ENCODE data around the gene SNX11. TPM values are rescaled to one million over a fixed set of nuclear protein-coding genes. Genes with fewer than 3 reads are reported as not detected.
A peak's percentile ranks its signal among the peaks of the same experiment; 100 is the strongest.
"Not testable (repeated sequence)": the region's sequence is repeated elsewhere in the genome, so short reads cannot be mapped to it uniquely, and the experiment has no call there.

The SNX11 gene
- total RNA-seq, 1 donor from 2014 or later = 145 TPM

DNA sequence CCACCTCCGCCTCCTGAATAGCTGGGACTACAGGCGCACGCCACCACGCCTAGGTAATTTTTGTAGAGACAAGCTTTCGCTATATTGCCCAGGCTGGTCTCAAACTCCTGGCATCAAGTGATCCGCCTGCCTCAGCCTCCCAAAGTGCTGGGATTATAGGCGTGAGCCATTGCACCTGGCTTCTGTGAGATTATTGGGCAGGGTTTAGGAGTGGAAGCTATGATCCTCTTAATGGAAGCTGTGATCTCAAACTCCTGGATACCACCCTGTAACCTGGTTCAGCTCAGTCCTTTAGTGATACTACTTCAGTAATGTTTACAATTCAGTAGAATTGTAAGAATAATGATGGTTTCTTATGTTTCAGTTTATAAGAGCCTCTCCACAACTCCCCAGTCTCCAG is 45.3 kb upstream of the SNX11 start:
- intact Hi-C loops (cut with micrococcal nuclease) = no loop called here
- POLR2A ChIA-PET = interaction anchor here (0.7 kb wide), 1 partner anchor 19 kb away, joined by 3 read pairs; no protein-coding TSS in a partner anchor

DNA sequence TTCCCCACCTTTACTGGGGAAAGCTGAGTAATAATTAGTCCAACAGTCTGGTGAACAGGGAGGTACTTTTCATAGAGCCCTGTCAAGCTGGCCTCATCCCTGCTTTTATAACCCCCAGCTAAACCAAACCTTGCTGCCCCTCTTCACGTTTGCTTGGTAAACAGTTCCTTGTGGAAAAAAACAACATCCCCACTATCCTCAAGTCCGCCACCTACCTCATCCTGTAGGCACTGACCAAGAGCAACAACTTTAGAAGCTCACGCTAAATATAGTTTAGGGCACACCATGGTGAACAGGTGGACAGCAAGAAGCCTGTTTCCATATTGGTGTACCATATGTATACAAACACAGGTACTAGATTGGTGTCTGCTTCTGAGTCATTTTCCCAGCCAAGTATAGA is 42.9 kb upstream of the SNX11 start:
- TF ChIP-seq, protein P1, sequence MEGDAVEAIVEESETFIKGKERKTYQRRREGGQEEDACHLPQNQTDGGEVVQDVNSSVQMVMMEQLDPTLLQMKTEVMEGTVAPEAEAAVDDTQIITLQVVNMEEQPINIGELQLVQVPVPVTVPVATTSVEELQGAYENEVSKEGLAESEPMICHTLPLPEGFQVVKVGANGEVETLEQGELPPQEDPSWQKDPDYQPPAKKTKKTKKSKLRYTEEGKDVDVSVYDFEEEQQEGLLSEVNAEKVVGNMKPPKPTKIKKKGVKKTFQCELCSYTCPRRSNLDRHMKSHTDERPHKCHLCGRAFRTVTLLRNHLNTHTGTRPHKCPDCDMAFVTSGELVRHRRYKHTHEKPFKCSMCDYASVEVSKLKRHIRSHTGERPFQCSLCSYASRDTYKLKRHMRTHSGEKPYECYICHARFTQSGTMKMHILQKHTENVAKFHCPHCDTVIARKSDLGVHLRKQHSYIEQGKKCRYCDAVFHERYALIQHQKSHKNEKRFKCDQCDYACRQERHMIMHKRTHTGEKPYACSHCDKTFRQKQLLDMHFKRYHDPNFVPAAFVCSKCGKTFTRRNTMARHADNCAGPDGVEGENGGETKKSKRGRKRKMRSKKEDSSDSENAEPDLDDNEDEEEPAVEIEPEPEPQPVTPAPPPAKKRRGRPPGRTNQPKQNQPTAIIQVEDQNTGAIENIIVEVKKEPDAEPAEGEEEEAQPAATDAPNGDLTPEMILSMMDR (IDR thresholded peaks at IDR 0.05) = no peak
- H3K4me3 Mint-ChIP-seq = no peak overlapping the region
- intact Hi-C loops (cut with micrococcal nuclease) = no loop called here
- no peaks in the 10 kb centered on the region for H3K9me3 Mint-ChIP-seq
- ATAC-seq (ENCODE audit: low read depth) (no peak), DNase-seq (no peak)
- CTCF ChIA-PET = interaction anchor here (1.1 to 2.9 kb wide), 4 partner anchors 8 to 65 kb away, joined by 3 to 9 read pairs (median 5); no protein-coding TSS in a partner anchor
- H3K4me1 Mint-ChIP-seq = peaks cover 1% of the 10 kb centered on the region
- H3K36me3 Mint-ChIP-seq (ENCODE audit: low read depth) = peaks cover 73% of the 10 kb centered on the region
- POLR2A ChIA-PET = interaction anchor here (0.9 kb wide), 1 partner anchor 9 kb away, joined by 4 read pairs; no protein-coding TSS in a partner anchor
- H3K27me3 Mint-ChIP-seq = no peaks in the 10 kb centered on the region
- peak overlapping the region; percentile 31 for H3K27ac Mint-ChIP-seq

More for the DNA sequence above, 45.3 kb upstream of the SNX11 start:
- Mint-ChIP-seq H3K36me3 (ENCODE audit: low read depth) (peaks cover 84% of the 10 kb centered on the region), H3K4me1 (peaks cover 5% of the 10 kb centered on the region), H3K27ac (no peak overlapping the region), H3K27me3 (no peaks in the 10 kb centered on the region), H3K4me3 (no peak overlapping the region), H3K9me3 (no peaks in the 10 kb centered on the region)
- CTCF ChIA-PET = interaction anchor here (0.9 kb wide), 1 partner anchor 11 kb away, joined by 3 read pairs; no protein-coding TSS in a partner anchor
- DNase-seq (no peak), ATAC-seq (ENCODE audit: low read depth) (no peak)
- TF ChIP-seq, protein P1 (IDR thresholded peaks at IDR 0.05) = no peak

DNA sequence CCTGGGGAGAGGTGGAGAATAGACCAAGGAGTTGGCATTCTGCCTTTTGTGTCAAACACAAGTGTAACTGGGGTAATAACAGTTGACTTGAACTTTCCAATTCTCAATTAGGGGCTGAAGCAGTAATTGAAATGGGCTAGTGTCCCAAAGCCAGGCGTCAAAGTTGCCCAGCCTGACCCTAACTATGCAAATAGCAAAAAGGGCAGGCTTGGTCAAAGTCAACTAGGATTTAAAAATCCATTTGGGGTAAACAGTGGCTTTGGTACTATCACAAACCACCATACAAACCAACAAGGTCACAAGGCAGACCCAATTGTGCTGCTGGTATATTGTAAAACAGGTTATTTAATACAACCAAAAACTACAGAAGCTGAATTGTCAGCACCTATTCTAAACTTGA is 41.4 kb upstream of the SNX11 start:
- Mint-ChIP-seq H3K27ac (no peak overlapping the region), H3K36me3 (ENCODE audit: low read depth) (peaks cover 68% of the 10 kb centered on the region), H3K27me3 (no peaks in the 10 kb centered on the region), H3K9me3 (no peaks in the 10 kb centered on the region), H3K4me3 (no peak overlapping the region), H3K4me1 (no peaks in the 10 kb centered on the region)
- ChIA-PET CTCF (interaction anchor here (1.0 to 2.9 kb wide), 2 partner anchors 10 to 63 kb away, joined by 3 to 7 read pairs; no protein-coding TSS in a partner anchor), POLR2A (interaction anchor here (2.1 kb wide), 1 partner anchor 11 kb away, joined by 11 read pairs; no protein-coding TSS in a partner anchor)
- intact Hi-C loops (cut with micrococcal nuclease) = no loop called here
- no peak for DNase-seq
- no peak for ATAC-seq (ENCODE audit: low read depth)
- TF ChIP-seq, protein P1 (IDR thresholded peaks at IDR 0.05) = no peak

DNA sequence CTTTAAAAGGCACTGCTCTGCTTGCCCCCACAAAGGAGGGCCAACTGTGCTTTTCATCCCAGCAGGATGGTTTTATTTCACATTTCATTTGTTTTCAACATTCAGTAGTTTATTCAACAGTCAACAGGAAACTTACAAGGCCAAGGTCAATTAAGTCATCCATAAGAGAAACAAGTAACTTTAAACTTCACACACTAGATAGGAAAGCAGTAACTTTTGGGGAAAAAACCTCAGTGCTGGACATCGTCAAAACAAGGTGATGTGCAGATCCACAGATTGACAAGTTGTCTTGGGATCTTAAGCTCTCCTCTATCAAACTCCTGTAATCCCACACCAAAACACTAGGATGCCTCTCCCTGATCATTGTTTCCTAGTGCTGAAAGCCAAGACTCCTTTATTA is 40.9 kb upstream of the SNX11 start:
- H3K27ac Mint-ChIP-seq = peak overlapping the region; percentile 13
- TF ChIP-seq, protein P1 (IDR thresholded peaks at IDR 0.05) = no peak
- no peaks in the 10 kb centered on the region for H3K9me3 Mint-ChIP-seq
- intact Hi-C loops (cut with micrococcal nuclease) = no loop called here
- no peak overlapping the region for H3K4me3 Mint-ChIP-seq
- H3K36me3 Mint-ChIP-seq (ENCODE audit: low read depth) = peaks cover 68% of the 10 kb centered on the region
- DNase-seq = no peak
- POLR2A ChIA-PET = interaction anchor here (0.7 to 2.1 kb wide), 2 partner anchors 11 to 18 kb away, joined by 3 to 11 read pairs; no protein-coding TSS in a partner anchor
- CTCF ChIA-PET = interaction anchor here (1.0 to 2.9 kb wide), 2 partner anchors 10 to 63 kb away, joined by 3 to 7 read pairs; no protein-coding TSS in a partner anchor
- no peaks in the 10 kb centered on the region for H3K27me3 Mint-ChIP-seq
- ATAC-seq (ENCODE audit: low read depth) = no peak
- no peaks in the 10 kb centered on the region for H3K4me1 Mint-ChIP-seq

DNA sequence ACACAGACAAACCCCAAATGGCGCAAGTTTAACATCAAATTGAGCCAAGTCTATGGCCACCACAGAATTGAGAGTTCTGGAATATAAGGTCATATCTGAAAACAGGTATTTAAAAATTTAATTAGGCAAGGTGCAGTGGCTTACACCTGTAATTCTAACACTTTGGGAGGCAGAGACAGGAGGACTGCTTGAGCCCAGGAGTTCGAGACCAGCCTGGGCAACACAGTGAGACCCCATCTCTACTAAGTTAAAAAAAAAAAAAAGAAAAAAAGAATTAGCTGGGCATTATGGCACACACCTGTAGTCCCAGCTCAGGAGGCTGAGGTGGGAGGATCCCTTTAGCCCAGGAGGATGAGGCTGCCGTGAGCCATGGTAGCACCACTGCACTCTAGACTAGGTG is 40.3 kb upstream of the SNX11 start:
- TF ChIP-seq, protein P1 (IDR thresholded peaks at IDR 0.05) = no peak
- Mint-ChIP-seq H3K27ac (no peak overlapping the region), H3K4me3 (no peak overlapping the region), H3K27me3 (no peaks in the 10 kb centered on the region), H3K36me3 (ENCODE audit: low read depth) (peaks cover 66% of the 10 kb centered on the region), H3K4me1 (no peaks in the 10 kb centered on the region), H3K9me3 (no peaks in the 10 kb centered on the region)
- ATAC-seq (ENCODE audit: low read depth) (no peak), DNase-seq (no peak)
- CTCF ChIA-PET = interaction anchor here (1.0 to 2.9 kb wide), 3 partner anchors 11 to 62 kb away, joined by 3 to 7 read pairs (median 6); no protein-coding TSS in a partner anchor
- POLR2A ChIA-PET = interaction anchor here (0.7 to 2.1 kb wide), 2 partner anchors 12 to 18 kb away, joined by 3 to 11 read pairs; no protein-coding TSS in a partner anchor
- intact Hi-C loops (cut with micrococcal nuclease) = no loop called here

DNA sequence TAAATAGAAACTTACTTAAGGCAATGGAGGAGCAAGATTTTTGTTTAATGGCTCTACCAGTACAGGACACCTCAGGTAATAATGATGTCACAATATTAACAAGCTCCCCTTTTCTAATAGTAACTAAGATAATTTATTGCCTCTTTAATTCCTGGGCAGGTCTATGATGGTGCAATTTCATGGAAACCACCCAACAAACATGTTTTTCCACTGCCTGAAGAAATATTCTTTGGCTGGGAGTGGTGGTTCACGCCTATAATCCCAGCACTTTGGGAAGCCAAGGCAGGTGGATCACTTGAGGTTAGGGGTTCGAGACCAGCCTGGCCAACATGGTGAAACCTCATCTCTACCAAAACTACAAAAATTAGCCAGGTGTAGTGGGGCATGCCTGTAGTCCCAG is 39.8 kb upstream of the SNX11 start:
- H3K27ac Mint-ChIP-seq; intact Hi-C loops (cut with micrococcal nuclease); H3K27me3 Mint-ChIP-seq; ATAC-seq (ENCODE audit: low read depth); DNase-seq; H3K4me3 Mint-ChIP-seq; H3K9me3 Mint-ChIP-seq; H3K4me1 Mint-ChIP-seq: not testable (repeated sequence)
- ChIA-PET CTCF (interaction anchor here (1.5 to 1.8 kb wide), 2 partner anchors 42 to 119 kb away, joined by 3 to 6 read pairs; no protein-coding TSS in a partner anchor), POLR2A (interaction anchor here (0.9 to 1.6 kb wide), 3 partner anchors 31 to 97 kb away, joined by 3 read pairs; partner anchors contain the start of gene CDK5RAP3)
- peaks cover 64% of the 10 kb centered on the region for H3K36me3 Mint-ChIP-seq (ENCODE audit: low read depth)
